Measurements from ENCODE around the gene ATP1B4. TPM values are rescaled to one million over a fixed set of nuclear protein-coding genes. Genes with fewer than 3 reads are reported as not detected.

Gene ATP1B4
- total and polyA plus RNA-seq, 10 donors, result not detected

GRCh38 chrX:120377179-120377578 lies 15.3 kb downstream of the ATP1B4 start:
- H3K4me3 ChIP-seq, result no peak overlapping the region
- peaks cover 0 to 7% (median 0%) of the 10 kb centered on the region in 7 donors for H3K27me3 ChIP-seq (replicated peaks in 1 of 7)
- intact Hi-C loops (cut with DNase I; ENCODE audit: low total_unique reads), result no loop called here
- no peaks in the 10 kb centered on the region for H3K36me3 ChIP-seq
- DNase-seq, result no peak
- 61 to 87% (median 84%) methylated on average over 3 of the region's 3 CpGs for WGBS, 5 donors
- no peaks in the 10 kb centered on the region for H3K9me3 ChIP-seq
- H3K27ac ChIP-seq, result no peak overlapping the region
- H3K4me1 ChIP-seq, result no peaks in the 10 kb centered on the region
- no peak for TF ChIP-seq POLR2A (IDR thresholded peaks at IDR 0.05)

GRCh38 chrX:120377715-120378114 lies 15.8 kb downstream of the ATP1B4 start:
- Histone ChIP-seq H3K9me3 (no peaks in the 10 kb centered on the region), H3K36me3 (no peaks in the 10 kb centered on the region), H3K27me3 (replicated peaks in 1 of 7) (peaks cover 0 to 7% (median 0%) of the 10 kb centered on the region in 7 donors), H3K4me1 (no peaks in the 10 kb centered on the region), H3K27ac (no peak overlapping the region), H3K4me3 (no peak overlapping the region)
- intact Hi-C loops (cut with DNase I; ENCODE audit: low total_unique reads), result no loop called here
- 55 to 100% (median 88%) methylated on average over 1 of the region's 1 CpG for WGBS, 5 donors
- DNase-seq, result no peak
- TF ChIP-seq CTCF (IDR thresholded peaks at IDR 0.05 in 8 of 11, conservative IDR thresholded peaks at IDR 0.05 in 3 of 11), result no peak
- TF ChIP-seq POLR2AphosphoS5 (IDR thresholded peaks at IDR 0.05), result no peak
- TF ChIP-seq POLR2A (IDR thresholded peaks at IDR 0.05), result no peak

- intact Hi-C loops (cut with DNase I; ENCODE audit: low total_unique reads), result no loop called here
- Histone ChIP-seq H3K4me3 (no peak overlapping the region), H3K9me3 (no peaks in the 10 kb centered on the region), H3K27me3 (replicated peaks in 1 of 7) (peaks cover 0 to 7% (median 0%) of the 10 kb centered on the region in 7 donors), H3K27ac (no peak overlapping the region), H3K36me3 (no peaks in the 10 kb centered on the region), H3K4me1 (no peaks in the 10 kb centered on the region)
- no peak for TF ChIP-seq POLR2AphosphoS5 (IDR thresholded peaks at IDR 0.05)
- TF ChIP-seq POLR2A (IDR thresholded peaks at IDR 0.05), result no peak
- TF ChIP-seq CTCF (IDR thresholded peaks at IDR 0.05 in 8 of 11, conservative IDR thresholded peaks at IDR 0.05 in 3 of 11), result no peak
- WGBS, 5 donors, result 91 to 97% (median 94%) methylated on average over 5 of the region's 5 CpGs
- DNase-seq, result no peak
Observed at GRCh38 chrX:120378570-120378969, 16.7 kb downstream of the ATP1B4 start.

GRCh38 chrX:120379937-120380681 lies 18.2 kb downstream of the ATP1B4 start:
- 69 to 88% (median 79%) methylated on average over 4 to 6 of the region's 6 CpGs for WGBS, 5 donors
- H3K27ac ChIP-seq, result no peak overlapping the region
- no peak for TF ChIP-seq POLR2A (IDR thresholded peaks at IDR 0.05)
- TF ChIP-seq POLR2AphosphoS5 (IDR thresholded peaks at IDR 0.05), result no peak
- TF ChIP-seq CTCF (IDR thresholded peaks at IDR 0.05 in 8 of 11, conservative IDR thresholded peaks at IDR 0.05 in 3 of 11), result no peak
- intact Hi-C loops (cut with DNase I; ENCODE audit: low total_unique reads), result no loop called here
- H3K4me3 ChIP-seq, result no peak overlapping the region
- H3K36me3 ChIP-seq, result no peaks in the 10 kb centered on the region
- no peak for DNase-seq
- H3K9me3 ChIP-seq, result no peaks in the 10 kb centered on the region
- no peaks in the 10 kb centered on the region for H3K4me1 ChIP-seq
- H3K27me3 ChIP-seq (replicated peaks in 1 of 7), result peaks cover 0 to 7% (median 0%) of the 10 kb centered on the region in 7 donors
